Fibroblast of skin of right quadriceps (primary cell): ENCODE data around the gene CTNNA2.

Source experiments
- DNase-seq: peaks from one replicate; pipeline ENCODE4 v3.0.0-alpha.2; 2013

Gene CTNNA2

GRCh38 chr2:79862756-79863155, 349.9 kb downstream of the CTNNA2 start:
- DNase-seq, result no peak

- no peak for DNase-seq
These were observed 359.8 kb downstream of the CTNNA2 start for GRCh38 chr2:79872656-79873055.

GRCh38 chr2:79874015-79874414, 361.2 kb downstream of the CTNNA2 start:
- DNase-seq, result no peak

GRCh38 chr2:79876430-79876829, 363.6 kb downstream of the CTNNA2 start:
- peak; percentile 2 for DNase-seq

DNA sequence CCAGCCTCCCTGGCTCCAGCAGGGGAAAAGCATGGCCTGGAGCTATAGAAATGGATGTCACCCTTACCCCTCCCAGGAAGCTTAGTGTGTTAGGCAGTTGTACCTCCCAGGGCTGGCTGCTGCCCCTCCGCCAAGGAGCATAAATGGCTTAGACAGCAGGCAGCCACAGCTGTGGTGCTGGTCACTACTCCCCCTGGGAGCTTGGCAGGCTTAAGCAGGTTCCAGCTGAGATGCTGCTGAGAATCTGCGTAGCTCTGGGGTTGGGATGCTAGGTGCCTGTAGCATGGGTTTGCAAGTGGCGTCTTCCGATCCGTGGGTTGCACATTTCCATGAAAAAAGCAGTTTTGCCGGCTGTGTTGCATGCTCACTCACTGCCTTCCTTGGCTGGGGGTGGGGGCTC, 369.7 kb downstream of the CTNNA2 start:
- DNase-seq, result no peak

DNA sequence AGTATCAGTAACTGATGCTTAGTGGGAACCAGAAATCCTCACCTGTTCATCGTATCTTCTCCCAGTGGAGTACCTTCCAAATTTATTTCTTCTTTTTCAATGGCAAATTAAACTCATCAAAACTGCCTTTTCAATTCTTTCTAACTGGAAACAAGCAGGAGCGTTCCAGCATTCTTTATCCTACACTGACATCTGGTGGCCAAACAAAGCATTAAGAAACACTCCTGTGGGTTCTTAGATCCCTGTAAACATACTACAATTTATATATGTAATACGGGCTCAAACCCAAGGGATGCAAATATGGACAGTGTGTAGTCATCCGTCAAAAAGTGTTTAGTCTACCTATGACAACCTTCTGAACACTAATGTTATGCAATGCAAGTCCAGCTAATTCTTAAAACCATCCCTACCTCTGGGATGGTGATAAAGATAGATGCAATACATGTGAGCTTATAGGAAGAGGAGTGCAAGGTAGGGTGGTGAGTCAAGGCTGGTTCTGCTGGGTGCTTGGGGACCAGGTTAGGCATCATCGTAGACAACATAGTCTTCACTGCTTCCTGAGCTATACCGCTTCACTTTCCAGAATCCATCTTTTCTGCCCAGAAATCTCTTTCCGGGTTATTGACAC, 375.0 kb downstream of the CTNNA2 start:
- DNase-seq, result peak; percentile 51

- DNase-seq, result no peak
These were observed 379.3 kb downstream of the CTNNA2 start for GRCh38 chr2:79892123-79892522.

GRCh38 chr2:79899196-79899595, 386.3 kb downstream of the CTNNA2 start:
- no peak for DNase-seq

DNA sequence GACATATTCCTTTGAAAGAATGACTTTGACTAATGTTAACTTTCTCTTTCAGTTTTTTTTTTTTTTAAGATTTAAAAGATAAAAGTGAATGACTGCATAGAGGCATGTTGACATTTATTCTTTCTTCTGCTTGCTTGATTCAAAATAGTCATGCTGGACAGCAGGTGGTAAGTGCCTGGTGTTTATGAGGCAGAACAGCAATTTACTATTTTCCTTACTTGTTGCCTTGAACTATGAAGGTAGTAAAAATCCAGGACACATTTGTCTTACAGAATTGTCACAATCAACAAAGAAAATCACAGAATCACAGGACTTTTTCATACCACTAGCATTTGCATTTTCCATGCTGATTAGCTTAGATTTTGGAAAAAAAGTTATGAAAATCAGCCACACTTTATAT, 388.3 kb downstream of the CTNNA2 start:
- DNase-seq, result no peak

DNA sequence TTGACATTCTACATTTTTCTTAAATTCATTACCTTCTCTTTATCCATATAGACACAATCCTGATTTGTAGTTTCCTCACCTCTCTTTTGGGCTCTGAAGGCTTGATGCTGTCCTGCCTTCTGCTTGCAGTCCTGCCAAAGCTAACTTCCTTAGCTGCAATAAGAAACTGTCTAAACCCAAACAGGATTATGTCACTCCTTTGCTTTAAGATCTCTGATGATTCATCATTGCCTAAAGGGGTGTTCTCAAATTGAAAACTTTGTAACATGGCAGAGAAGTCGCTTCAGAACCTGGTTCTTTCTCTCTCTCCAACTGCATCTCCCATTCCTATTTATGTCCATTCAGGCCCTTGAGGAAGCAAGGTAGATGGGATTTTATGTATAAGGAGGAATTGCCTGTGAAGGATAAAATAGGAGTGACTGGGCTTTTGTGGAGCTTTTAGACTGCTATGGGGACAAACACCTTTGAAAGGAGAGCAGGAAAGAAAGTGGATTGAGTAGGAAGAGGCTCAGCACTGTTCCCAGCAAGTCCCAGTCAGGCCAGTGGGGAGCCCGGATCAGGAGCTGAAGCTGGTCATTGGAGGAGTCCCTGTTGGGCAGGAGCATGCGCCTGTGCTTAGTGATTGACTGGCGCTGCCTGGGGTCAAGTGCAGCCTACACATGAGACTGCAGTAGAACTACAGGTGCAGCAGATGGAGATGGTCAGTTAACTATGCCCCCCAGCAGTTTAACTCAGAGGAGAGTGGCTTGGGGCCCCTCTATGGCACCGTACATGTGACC, 390.6 kb downstream of the CTNNA2 start:
- DNase-seq, result no peak

- DNase-seq, result no peak
These were observed 393.5 kb downstream of the CTNNA2 start for GRCh38 chr2:79906139-79906890.

GRCh38 chr2:79909521-79909920, 396.7 kb downstream of the CTNNA2 start:
- no peak for DNase-seq

DNA sequence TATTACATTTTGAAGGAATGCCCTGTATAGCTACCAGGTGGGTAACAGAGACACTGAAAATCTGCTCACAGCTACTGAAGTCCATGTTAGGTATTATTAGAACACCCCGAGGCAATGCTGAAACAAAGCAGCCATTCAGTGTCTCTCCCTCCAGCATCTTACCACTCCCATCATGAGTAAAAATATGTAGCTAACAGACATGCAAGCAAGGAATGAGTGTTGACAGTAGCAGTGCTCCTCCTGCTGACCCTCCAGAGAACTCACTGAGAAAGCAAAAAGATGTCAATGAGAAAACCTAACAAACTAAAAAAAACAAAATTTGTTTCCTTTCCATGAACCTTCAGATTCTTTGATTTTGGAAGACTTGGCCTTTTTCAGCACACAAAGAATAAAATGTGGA, 397.8 kb downstream of the CTNNA2 start:
- DNase-seq, result no peak

DNA sequence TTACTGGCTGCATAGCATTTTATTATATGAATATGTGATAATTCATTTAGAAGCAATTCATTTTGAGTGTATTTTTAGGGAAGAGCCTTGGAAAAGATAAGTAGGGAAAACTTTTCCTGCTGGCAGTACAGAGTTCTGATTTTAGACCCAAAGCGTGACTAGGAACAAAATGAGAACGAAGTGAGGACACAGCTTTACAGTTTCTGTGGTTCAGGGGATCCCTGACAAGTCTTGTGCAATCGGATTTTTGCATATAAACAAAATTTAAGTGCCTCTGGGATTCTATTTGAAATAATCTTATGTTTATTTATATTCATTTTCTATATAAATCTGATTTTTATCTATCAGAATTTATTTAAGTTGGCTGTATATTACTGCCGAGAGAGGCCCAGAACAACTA, 402.6 kb downstream of the CTNNA2 start:
- DNase-seq, result no peak

DNA sequence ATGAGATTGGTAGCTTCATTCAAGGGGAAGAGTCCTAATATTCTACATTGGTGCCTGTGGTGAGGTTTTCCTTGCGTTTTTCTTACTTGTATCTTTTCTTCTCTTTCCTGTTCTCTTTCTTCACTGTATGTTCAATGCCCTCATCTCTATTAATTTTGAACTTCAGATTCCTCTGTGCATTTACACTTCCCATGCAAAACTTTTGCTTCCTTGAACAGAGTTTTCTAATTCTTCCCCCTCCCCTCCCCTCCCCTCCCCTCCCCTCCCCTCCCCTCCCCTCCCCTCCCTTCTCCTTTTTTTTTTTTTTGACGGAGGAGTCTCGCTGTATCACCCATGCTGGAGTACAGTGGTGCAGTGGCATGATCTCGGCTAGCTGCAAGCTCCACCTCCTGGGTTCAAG, 403.4 kb downstream of the CTNNA2 start:
- DNase-seq, result no peak

DNA sequence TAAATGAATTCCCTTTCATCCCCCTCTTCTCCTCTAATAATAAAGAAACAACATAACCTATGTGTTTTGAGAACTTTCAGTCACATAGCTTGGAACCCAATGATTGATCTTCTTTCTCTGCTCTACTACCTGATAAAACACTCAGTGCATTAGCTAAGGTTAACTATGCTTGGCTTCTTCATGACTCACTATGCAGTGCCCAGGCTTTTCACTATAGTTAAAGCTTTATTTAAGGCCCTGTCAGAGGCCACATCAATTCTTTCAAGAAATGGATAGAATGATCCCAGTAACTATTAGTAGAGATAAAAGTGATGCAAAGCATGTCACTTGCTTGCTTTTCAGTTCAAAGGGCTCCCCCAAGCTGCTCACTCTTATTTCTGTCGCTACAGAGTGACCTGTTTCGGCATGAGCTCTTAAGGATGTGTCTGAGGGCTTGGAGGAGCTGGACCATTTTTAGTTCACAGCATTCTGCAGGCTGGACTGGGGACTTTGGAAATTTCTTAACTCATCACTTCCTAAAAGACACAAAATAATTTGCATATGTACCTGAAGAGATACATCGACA, 407.7 kb downstream of the CTNNA2 start:
- DNase-seq, result no peak

DNA sequence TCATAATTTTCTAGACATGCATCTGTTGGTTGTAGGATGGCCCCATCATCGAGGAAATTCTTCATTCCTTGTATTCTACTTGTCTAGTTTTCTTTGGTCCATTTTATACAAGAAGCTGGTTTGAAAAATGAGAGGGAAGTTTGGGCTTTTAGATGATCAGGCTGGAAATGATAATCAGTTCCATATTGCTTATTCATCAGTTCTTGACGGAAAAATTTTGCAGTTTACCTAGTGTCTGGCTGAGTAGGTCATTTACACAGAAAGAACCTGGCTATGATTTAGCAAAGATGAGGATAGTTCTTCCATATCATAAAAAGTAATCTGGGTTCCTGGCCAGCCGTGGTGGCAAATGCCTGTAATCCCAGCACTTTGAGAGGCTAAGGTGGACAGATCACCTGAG, 416.8 kb downstream of the CTNNA2 start:
- DNase-seq, result no peak

GRCh38 chr2:79935046-79935732, 422.3 kb downstream of the CTNNA2 start:
- no peak for DNase-seq

DNA sequence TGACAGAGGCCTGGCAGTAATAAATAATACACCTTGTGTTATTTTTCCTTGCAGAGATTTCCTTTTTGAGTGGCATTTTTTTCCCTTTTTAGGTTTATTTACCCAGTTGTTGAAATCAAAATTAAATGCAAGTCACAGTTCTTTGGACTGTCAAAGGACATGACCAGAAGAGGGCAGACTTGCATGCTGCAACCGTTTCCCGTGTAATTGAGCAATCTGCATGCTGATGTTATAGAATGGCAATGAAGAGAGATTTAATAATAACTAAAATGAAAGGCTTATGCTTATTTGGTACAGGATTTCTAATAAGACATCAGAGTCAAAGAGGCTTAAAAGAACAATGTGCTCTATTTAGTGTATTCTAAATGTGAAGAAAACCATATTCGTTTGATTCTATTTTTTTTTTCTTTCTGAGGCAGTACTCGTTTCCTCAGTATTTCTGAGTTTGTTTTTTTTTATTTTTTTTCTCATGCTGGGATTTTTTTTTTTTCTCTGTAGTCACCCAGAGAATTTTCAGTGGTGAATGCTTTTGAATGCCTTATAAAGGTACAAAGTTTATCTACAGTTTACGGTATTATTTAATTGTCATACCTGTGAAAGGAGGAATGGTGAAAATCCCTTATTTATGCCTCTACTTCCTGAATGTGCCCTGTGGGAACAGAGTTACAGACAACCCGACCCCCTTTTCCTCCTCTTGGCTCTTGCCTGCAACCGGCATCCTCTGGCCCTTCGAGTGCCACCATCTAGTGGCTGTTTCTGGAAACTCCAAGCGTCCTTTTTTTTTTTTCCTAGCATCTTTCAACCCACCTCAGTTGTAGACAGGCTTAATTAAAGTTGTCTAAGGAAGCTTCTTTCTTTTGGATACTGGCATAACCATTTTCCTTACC, 423.2 kb downstream of the CTNNA2 start:
- peak; percentile 67 for DNase-seq

DNA sequence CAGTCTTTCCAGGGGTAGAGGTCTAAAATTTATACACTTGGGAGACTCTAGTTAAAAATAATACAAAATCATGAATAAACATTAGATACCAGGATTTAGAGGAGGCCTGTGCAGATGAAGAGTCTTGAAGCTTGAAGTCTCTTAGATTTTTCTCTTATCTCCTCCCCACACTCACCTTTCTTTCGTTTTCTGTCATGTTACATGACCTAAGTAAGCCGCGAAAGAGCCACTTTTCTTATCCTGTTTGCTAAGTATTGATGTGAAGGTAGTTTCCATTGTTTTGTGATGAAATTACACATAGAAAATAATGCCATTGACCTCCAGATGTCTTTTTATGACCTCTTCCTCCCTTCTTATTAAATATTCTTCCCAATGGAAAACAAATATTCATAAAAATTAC, 423.9 kb downstream of the CTNNA2 start:
- no peak for DNase-seq

DNA sequence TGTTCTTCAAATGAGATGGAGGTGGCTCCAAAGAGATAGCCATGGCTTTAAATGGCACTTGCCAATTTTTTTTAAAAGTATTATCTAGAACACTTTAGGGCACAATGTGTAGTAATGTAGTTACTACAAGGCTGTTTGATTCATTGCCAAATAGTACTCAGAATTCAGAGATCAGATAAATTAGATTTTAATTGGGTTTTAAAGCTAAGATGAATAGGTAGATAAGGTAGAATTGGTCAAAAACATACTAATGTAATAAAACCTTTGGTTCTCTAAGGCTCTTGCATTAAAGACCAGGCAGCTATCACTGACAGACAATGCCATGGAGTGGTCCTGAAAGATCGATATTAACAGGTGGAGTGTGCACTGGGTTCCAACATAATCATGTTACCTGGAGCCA, 425.8 kb downstream of the CTNNA2 start:
- DNase-seq, result no peak

GRCh38 chr2:79940364-79940763, 427.5 kb downstream of the CTNNA2 start:
- DNase-seq, result no peak
